ENCODE results near the gene YARS2.

YARS2 gene

GRCh38 chr12:32777159-32777558 lies 21.5 kb upstream of the YARS2 start:
- Histone ChIP-seq H3K27ac (ENCODE audit: low read depth, low read length) (no peak overlapping the region), H3K4me1 (ENCODE audit: control insufficient read depth, insufficient read depth, low read length) (no peaks in the 10 kb centered on the region), H3K27me3 (ENCODE audit: control insufficient read depth, insufficient read depth, low read length) (no peaks in the 10 kb centered on the region), H3K9me3 (ENCODE audit: control insufficient read depth, insufficient read depth, low read length) (no peaks in the 10 kb centered on the region), H3K36me3 (ENCODE audit: control insufficient read depth, insufficient read depth, low read length) (no peaks in the 10 kb centered on the region), H3K4me3 (ENCODE audit: low read depth, low read length) (no peak overlapping the region), H3K9ac (ENCODE audit: low read depth, low read length) (no peak overlapping the region)

- H3K4me3 ChIP-seq (ENCODE audit: low read depth, low read length), result no peak overlapping the region
- H3K27ac ChIP-seq (ENCODE audit: low read depth, low read length), result no peak overlapping the region
- H3K4me1 ChIP-seq (ENCODE audit: control insufficient read depth, insufficient read depth, low read length), result no peaks in the 10 kb centered on the region
- H3K9me3 ChIP-seq (ENCODE audit: control insufficient read depth, insufficient read depth, low read length), result no peaks in the 10 kb centered on the region
- H3K9ac ChIP-seq (ENCODE audit: low read depth, low read length), result no peak overlapping the region
- H3K27me3 ChIP-seq (ENCODE audit: control insufficient read depth, insufficient read depth, low read length), result no peaks in the 10 kb centered on the region
- H3K36me3 ChIP-seq (ENCODE audit: control insufficient read depth, insufficient read depth, low read length), result no peaks in the 10 kb centered on the region
Measured at GRCh38 chr12:32776258-32776657, 20.6 kb upstream of the YARS2 start.

- Histone ChIP-seq H3K4me3 (ENCODE audit: low read depth, low read length) (no peak overlapping the region), H3K9me3 (ENCODE audit: control insufficient read depth, insufficient read depth, low read length) (no peaks in the 10 kb centered on the region), H3K27ac (ENCODE audit: low read depth, low read length) (no peak overlapping the region), H3K27me3 (ENCODE audit: control insufficient read depth, insufficient read depth, low read length) (no peaks in the 10 kb centered on the region), H3K36me3 (ENCODE audit: control insufficient read depth, insufficient read depth, low read length) (no peaks in the 10 kb centered on the region), H3K4me1 (ENCODE audit: control insufficient read depth, insufficient read depth, low read length) (no peaks in the 10 kb centered on the region), H3K9ac (ENCODE audit: low read depth, low read length) (no peak overlapping the region)
Measured at GRCh38 chr12:32773691-32774090, 18.0 kb upstream of the YARS2 start.

- Histone ChIP-seq H3K27me3 (ENCODE audit: control insufficient read depth, insufficient read depth, low read length) (no peaks in the 10 kb centered on the region), H3K4me3 (ENCODE audit: low read depth, low read length) (no peak overlapping the region), H3K4me1 (ENCODE audit: control insufficient read depth, insufficient read depth, low read length) (no peaks in the 10 kb centered on the region), H3K9ac (ENCODE audit: low read depth, low read length) (no peak overlapping the region), H3K36me3 (ENCODE audit: control insufficient read depth, insufficient read depth, low read length) (no peaks in the 10 kb centered on the region), H3K27ac (ENCODE audit: low read depth, low read length) (no peak overlapping the region), H3K9me3 (ENCODE audit: control insufficient read depth, insufficient read depth, low read length) (no peaks in the 10 kb centered on the region)
Measured at GRCh38 chr12:32770141-32770540, 14.4 kb upstream of the YARS2 start.

GRCh38 chr12:32768518-32768917 lies 12.8 kb upstream of the YARS2 start:
- H3K36me3 ChIP-seq (ENCODE audit: control insufficient read depth, insufficient read depth, low read length), result no peaks in the 10 kb centered on the region
- no peaks in the 10 kb centered on the region for H3K4me1 ChIP-seq (ENCODE audit: control insufficient read depth, insufficient read depth, low read length)
- no peak overlapping the region for H3K4me3 ChIP-seq (ENCODE audit: low read depth, low read length)
- no peak overlapping the region for H3K9ac ChIP-seq (ENCODE audit: low read depth, low read length)
- no peaks in the 10 kb centered on the region for H3K27me3 ChIP-seq (ENCODE audit: control insufficient read depth, insufficient read depth, low read length)
- H3K9me3 ChIP-seq (ENCODE audit: control insufficient read depth, insufficient read depth, low read length), result no peaks in the 10 kb centered on the region
- H3K27ac ChIP-seq (ENCODE audit: low read depth, low read length), result no peak overlapping the region

GRCh38 chr12:32765906-32766305 lies 10.2 kb upstream of the YARS2 start:
- no peak overlapping the region for H3K4me3 ChIP-seq (ENCODE audit: low read depth, low read length)
- no peaks in the 10 kb centered on the region for H3K4me1 ChIP-seq (ENCODE audit: control insufficient read depth, insufficient read depth, low read length)
- no peak overlapping the region for H3K9ac ChIP-seq (ENCODE audit: low read depth, low read length)
- H3K9me3 ChIP-seq (ENCODE audit: control insufficient read depth, insufficient read depth, low read length), result no peaks in the 10 kb centered on the region
- no peak overlapping the region for H3K27ac ChIP-seq (ENCODE audit: low read depth, low read length)
- H3K27me3 ChIP-seq (ENCODE audit: control insufficient read depth, insufficient read depth, low read length), result no peaks in the 10 kb centered on the region
- no peaks in the 10 kb centered on the region for H3K36me3 ChIP-seq (ENCODE audit: control insufficient read depth, insufficient read depth, low read length)

GRCh38 chr12:32761716-32762115 lies 6.0 kb upstream of the YARS2 start:
- H3K27ac ChIP-seq (ENCODE audit: low read depth, low read length), result no peak overlapping the region
- H3K9ac ChIP-seq (ENCODE audit: low read depth, low read length), result no peak overlapping the region
- no peak overlapping the region for H3K4me3 ChIP-seq (ENCODE audit: low read depth, low read length)
- H3K27me3 ChIP-seq (ENCODE audit: control insufficient read depth, insufficient read depth, low read length), result no peaks in the 10 kb centered on the region
- H3K4me1 ChIP-seq (ENCODE audit: control insufficient read depth, insufficient read depth, low read length), result no peaks in the 10 kb centered on the region
- H3K9me3 ChIP-seq (ENCODE audit: control insufficient read depth, insufficient read depth, low read length), result no peaks in the 10 kb centered on the region
- H3K36me3 ChIP-seq (ENCODE audit: control insufficient read depth, insufficient read depth, low read length), result no peaks in the 10 kb centered on the region

GRCh38 chr12:32757157-32757556 lies 1.5 kb upstream of the YARS2 start:
- H3K9ac ChIP-seq (ENCODE audit: low read depth, low read length), result no peak overlapping the region
- H3K36me3 ChIP-seq (ENCODE audit: control insufficient read depth, insufficient read depth, low read length), result peaks cover 19% of the 10 kb centered on the region
- no peaks in the 10 kb centered on the region for H3K9me3 ChIP-seq (ENCODE audit: control insufficient read depth, insufficient read depth, low read length)
- H3K4me1 ChIP-seq (ENCODE audit: control insufficient read depth, insufficient read depth, low read length), result peaks cover 7% of the 10 kb centered on the region
- no peak overlapping the region for H3K27ac ChIP-seq (ENCODE audit: low read depth, low read length)
- H3K27me3 ChIP-seq (ENCODE audit: control insufficient read depth, insufficient read depth, low read length), result no peaks in the 10 kb centered on the region
- no peak overlapping the region for H3K4me3 ChIP-seq (ENCODE audit: low read depth, low read length)

GRCh38 chr12:32756476-32757066 lies 874 bp upstream of the YARS2 start:
- peaks cover 25% of the 10 kb centered on the region for H3K36me3 ChIP-seq (ENCODE audit: control insufficient read depth, insufficient read depth, low read length)
- H3K4me1 ChIP-seq (ENCODE audit: control insufficient read depth, insufficient read depth, low read length), result peaks cover 7% of the 10 kb centered on the region
- H3K9me3 ChIP-seq (ENCODE audit: control insufficient read depth, insufficient read depth, low read length), result no peaks in the 10 kb centered on the region
- H3K4me3 ChIP-seq (ENCODE audit: low read depth, low read length), result peak overlapping the region; percentile 86; the same call in 1 of the 2 replicates
- no peaks in the 10 kb centered on the region for H3K27me3 ChIP-seq (ENCODE audit: control insufficient read depth, insufficient read depth, low read length)
- H3K27ac ChIP-seq (ENCODE audit: low read depth, low read length), result no peak overlapping the region
- H3K9ac ChIP-seq (ENCODE audit: low read depth, low read length), result no peak overlapping the region

- Histone ChIP-seq H3K4me1 (ENCODE audit: control insufficient read depth, insufficient read depth, low read length) (peaks cover 7% of the 10 kb centered on the region), H3K27me3 (ENCODE audit: control insufficient read depth, insufficient read depth, low read length) (no peaks in the 10 kb centered on the region), H3K27ac (ENCODE audit: low read depth, low read length) (peak overlapping the region; percentile 95), H3K36me3 (ENCODE audit: control insufficient read depth, insufficient read depth, low read length) (peaks cover 39% of the 10 kb centered on the region), H3K9me3 (ENCODE audit: control insufficient read depth, insufficient read depth, low read length) (no peaks in the 10 kb centered on the region), H3K4me3 (ENCODE audit: low read depth, low read length) (peak overlapping the region; percentile 86), H3K9ac (ENCODE audit: low read depth, low read length) (peak overlapping the region; percentile 94)
Measured at GRCh38 chr12:32755051-32755653, 545 bp downstream of the YARS2 start.

- no peak overlapping the region for H3K27ac ChIP-seq (ENCODE audit: low read depth, low read length)
- H3K9ac ChIP-seq (ENCODE audit: low read depth, low read length), result no peak overlapping the region
- no peaks in the 10 kb centered on the region for H3K27me3 ChIP-seq (ENCODE audit: control insufficient read depth, insufficient read depth, low read length)
- peaks cover 48% of the 10 kb centered on the region for H3K36me3 ChIP-seq (ENCODE audit: control insufficient read depth, insufficient read depth, low read length)
- peaks cover 7% of the 10 kb centered on the region for H3K4me1 ChIP-seq (ENCODE audit: control insufficient read depth, insufficient read depth, low read length)
- H3K9me3 ChIP-seq (ENCODE audit: control insufficient read depth, insufficient read depth, low read length), result no peaks in the 10 kb centered on the region
- peak overlapping the region; percentile 86 for H3K4me3 ChIP-seq (ENCODE audit: low read depth, low read length)
Measured at GRCh38 chr12:32754111-32754510, 1.6 kb downstream of the YARS2 start.
